MM.1S (cell line): ENCODE results near the gene EFCAB5.

Source experiments
- DNase-seq: peaks from one replicate; pipeline ENCODE4 v3.0.0-alpha.2; 2015
- H2AFZ ChIP-seq: fragments of 300-600 bp; sonication (generic); 2 replicates; pipeline ENCODE4 v1.6.0; 2016; ENCODE audit warnings: antibody characterized with exemption, low read length
- H3F3A ChIP-seq: fragments of 300-600 bp; sonication (generic); 2 replicates; pipeline ENCODE4 v1.6.1; 2016; ENCODE audit warnings: mild to moderate bottlenecking, antibody characterized with exemption, low read length, moderate library complexity, mixed read lengths; ENCODE audit not compliant: insufficient read depth
- H3K27ac ChIP-seq: fragments of 300-600 bp; sonication (generic); 2 replicates; pipeline ENCODE4 v1.5.1; 2016; ENCODE audit warnings: mild to moderate bottlenecking, low read length
- H3K27me3 ChIP-seq: fragments of 300-600 bp; sonication (generic); replicated peaks from 2 replicates; pipeline ENCODE4 v1.6.0; 2016; ENCODE audit warnings: low read length; ENCODE audit not compliant: insufficient read depth
- H3K36me3 ChIP-seq: fragments of 300-600 bp; sonication (generic); replicated peaks from 2 replicates; pipeline ENCODE4 v1.6.1; 2016; ENCODE audit warnings: mild to moderate bottlenecking, low read length, mixed read lengths; ENCODE audit not compliant: insufficient read depth
- H3K4me1 ChIP-seq: fragments of 300-600 bp; sonication (generic); 2 replicates; pipeline ENCODE4 v1.6.1; 2016; ENCODE audit warnings: low read length, mixed read lengths
- H3K4me2 ChIP-seq: fragments of 300-600 bp; sonication (generic); 2 replicates; pipeline ENCODE4 v1.6.0; 2016; ENCODE audit warnings: low read depth, low read length
- H3K4me3 ChIP-seq: fragments of 300-600 bp; sonication (generic); 2 replicates; pipeline ENCODE4 v1.5.1; 2016; ENCODE audit warnings: low read length, mixed read lengths
- H3K79me2 ChIP-seq: fragments of 300-600 bp; sonication (generic); 2 replicates; pipeline ENCODE4 v1.6.1; 2016; ENCODE audit warnings: mixed run types, low read length, mixed read lengths
- H3K9ac ChIP-seq: fragments of 300-600 bp; sonication (generic); 2 replicates; pipeline ENCODE4 v1.6.1; 2016; ENCODE audit warnings: low read length, mixed read lengths
- H3K9me2 ChIP-seq: fragments of 300-600 bp; sonication (generic); replicated peaks from 2 replicates; pipeline ENCODE4 v1.6.1; 2016; ENCODE audit warnings: mild to moderate bottlenecking, low read length, mixed read lengths; ENCODE audit not compliant: insufficient read depth
- H3K9me3 ChIP-seq: fragments of 300-600 bp; sonication (generic); replicated peaks from 2 replicates; pipeline ENCODE4 v1.6.1; 2016; ENCODE audit warnings: mild to moderate bottlenecking, low read length, mixed read lengths; ENCODE audit not compliant: insufficient read depth
- H4K20me1 ChIP-seq: fragments of 300-600 bp; sonication (generic); 2 replicates; pipeline ENCODE4 v1.6.1; 2016; ENCODE audit warnings: mild to moderate bottlenecking, low read length, moderate library complexity, mixed read lengths; ENCODE audit not compliant: insufficient read depth
- EZH2 ChIP-seq: fragments of 300-600 bp; sonication (generic); optimal IDR thresholded peaks from 2 replicates; pipeline ENCODE3; 2017; ENCODE audit warnings: low read depth, mild to moderate bottlenecking, antibody characterized with exemption, low read length, mixed read lengths
- EZH2phosphoT487 ChIP-seq: fragments of 300-600 bp; sonication (generic); IDR thresholded peaks from 2 replicates; pipeline ENCODE4 v1.6.1; 2018; ENCODE audit warnings: antibody characterized with exemption, low read length
- TF ChIP-seq, protein P1 (sequence below): fragments of 300-600 bp; sonication (generic); IDR thresholded peaks from 2 replicates; pipeline ENCODE4 v1.5.1; 2016; ENCODE audit warnings: antibody characterized with exemption, low read length, mixed read lengths

The EFCAB5 gene

DNA sequence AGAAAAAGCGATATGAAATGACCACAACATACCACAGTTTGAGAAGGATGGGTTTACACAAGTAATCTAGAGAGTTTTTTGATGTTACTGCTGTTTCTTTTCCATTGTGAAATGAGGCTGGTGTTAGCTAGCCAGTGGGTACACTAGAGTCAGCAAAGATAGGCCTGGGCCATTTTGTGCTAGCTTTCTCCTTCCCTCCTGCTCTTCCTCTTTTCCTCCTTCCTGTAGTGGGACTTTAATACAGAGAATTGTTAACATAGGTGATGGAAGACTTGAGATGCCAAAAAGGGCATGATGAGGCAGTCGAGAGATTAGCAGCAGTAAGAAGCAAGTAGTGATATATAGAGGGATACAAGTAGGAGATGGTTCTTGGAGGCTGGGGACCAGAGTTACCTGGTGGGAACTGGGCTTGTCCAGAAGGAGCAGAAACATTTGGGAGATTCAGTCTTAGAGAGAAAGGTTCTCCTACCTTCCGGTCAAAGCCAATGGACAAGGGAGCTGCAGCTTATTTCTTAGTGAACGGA is 182.9 kb downstream of the EFCAB5 start:
- Histone ChIP-seq H3K27me3 (no peaks in the 10 kb centered on the region), H3F3A (peaks cover 17% of the 10 kb centered on the region; the same call in 1 of the 2 replicates), H3K4me1 (peaks cover 5% of the 10 kb centered on the region; the same call in 1 of the 2 replicates), H3K27ac (no peak overlapping the region), H3K9me2 (no peaks in the 10 kb centered on the region), H2AFZ (no peak overlapping the region), H3K36me3 (peaks cover 9% of the 10 kb centered on the region; the same call in 1 of the 2 replicates), H3K4me3 (no peak overlapping the region), H3K4me2 (no peak overlapping the region), H3K9ac (no peak overlapping the region), H3K79me2 (peaks cover 60% of the 10 kb centered on the region), H4K20me1 (peaks cover 13% of the 10 kb centered on the region; the same call in 1 of the 2 replicates), H3K9me3 (no peaks in the 10 kb centered on the region)
- no peak for DNase-seq
- TF ChIP-seq, protein P1, sequence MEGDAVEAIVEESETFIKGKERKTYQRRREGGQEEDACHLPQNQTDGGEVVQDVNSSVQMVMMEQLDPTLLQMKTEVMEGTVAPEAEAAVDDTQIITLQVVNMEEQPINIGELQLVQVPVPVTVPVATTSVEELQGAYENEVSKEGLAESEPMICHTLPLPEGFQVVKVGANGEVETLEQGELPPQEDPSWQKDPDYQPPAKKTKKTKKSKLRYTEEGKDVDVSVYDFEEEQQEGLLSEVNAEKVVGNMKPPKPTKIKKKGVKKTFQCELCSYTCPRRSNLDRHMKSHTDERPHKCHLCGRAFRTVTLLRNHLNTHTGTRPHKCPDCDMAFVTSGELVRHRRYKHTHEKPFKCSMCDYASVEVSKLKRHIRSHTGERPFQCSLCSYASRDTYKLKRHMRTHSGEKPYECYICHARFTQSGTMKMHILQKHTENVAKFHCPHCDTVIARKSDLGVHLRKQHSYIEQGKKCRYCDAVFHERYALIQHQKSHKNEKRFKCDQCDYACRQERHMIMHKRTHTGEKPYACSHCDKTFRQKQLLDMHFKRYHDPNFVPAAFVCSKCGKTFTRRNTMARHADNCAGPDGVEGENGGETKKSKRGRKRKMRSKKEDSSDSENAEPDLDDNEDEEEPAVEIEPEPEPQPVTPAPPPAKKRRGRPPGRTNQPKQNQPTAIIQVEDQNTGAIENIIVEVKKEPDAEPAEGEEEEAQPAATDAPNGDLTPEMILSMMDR, result no peak
- TF ChIP-seq EZH2 (no peak), EZH2phosphoT487 (no peak)

DNA sequence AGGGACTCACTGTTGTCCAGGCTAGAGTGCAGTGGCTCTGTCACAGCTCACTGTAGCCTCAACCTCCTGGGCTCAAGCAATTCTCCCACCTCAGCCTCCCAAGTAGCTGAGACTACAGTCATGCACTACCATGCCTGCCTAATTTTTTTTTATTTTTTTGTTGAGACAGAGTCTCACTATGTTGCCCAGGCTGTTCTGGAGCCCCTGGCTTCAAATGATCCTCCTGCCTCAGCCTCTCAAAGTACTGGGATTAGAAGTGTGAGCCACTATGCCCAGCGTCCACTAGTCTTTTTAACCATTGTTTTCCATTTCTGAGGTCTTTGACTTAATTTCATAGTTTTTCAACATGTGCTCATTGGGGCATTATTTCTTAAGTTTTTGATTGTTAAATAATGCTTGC is 188.7 kb downstream of the EFCAB5 start:
- no peak overlapping the region for H3K4me3 ChIP-seq
- DNase-seq, result no peak
- H3K27me3 ChIP-seq, result no peaks in the 10 kb centered on the region
- H4K20me1 ChIP-seq, result peaks cover 4% of the 10 kb centered on the region; the same call in 1 of the 2 replicates
- H3K36me3 ChIP-seq, result no peaks in the 10 kb centered on the region
- H3K27ac ChIP-seq, result no peak overlapping the region
- H3K79me2 ChIP-seq, result peaks cover 30% of the 10 kb centered on the region
- H3K9me3 ChIP-seq, result no peaks in the 10 kb centered on the region
- no peaks in the 10 kb centered on the region for H3K4me1 ChIP-seq
- H3K9me2 ChIP-seq, result no peaks in the 10 kb centered on the region
- TF ChIP-seq EZH2phosphoT487, result no peak
- no peak for TF ChIP-seq EZH2
- H3F3A ChIP-seq, result no peaks in the 10 kb centered on the region
- no peak overlapping the region for H2AFZ ChIP-seq
- no peak overlapping the region for H3K4me2 ChIP-seq
- H3K9ac ChIP-seq, result no peak overlapping the region

DNA sequence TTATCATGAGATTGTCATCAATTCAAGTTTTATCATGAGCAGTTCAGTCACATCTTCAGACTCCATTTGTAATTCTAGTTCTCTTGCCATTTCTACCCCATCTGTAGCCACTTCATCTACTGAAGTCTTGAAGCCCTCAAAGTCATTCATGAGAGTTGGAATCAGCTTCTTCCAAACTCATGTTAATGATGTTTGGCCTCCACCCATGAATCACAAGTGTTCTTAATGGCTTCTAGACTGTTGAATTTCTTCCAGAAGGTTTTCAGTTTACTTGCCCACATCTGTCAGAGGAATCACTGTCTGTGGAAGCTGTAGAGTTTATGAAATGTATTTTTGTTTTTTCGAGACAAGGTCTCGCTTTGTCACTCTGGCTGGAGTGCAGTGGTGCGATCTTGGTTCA is 191.2 kb downstream of the EFCAB5 start:
- Histone ChIP-seq H3K27ac (no peak overlapping the region), H2AFZ (no peak overlapping the region), H3K27me3 (no peaks in the 10 kb centered on the region), H3K4me1 (no peaks in the 10 kb centered on the region), H3K4me3 (no peak overlapping the region), H3K9me2 (no peaks in the 10 kb centered on the region), H3K9me3 (no peaks in the 10 kb centered on the region), H4K20me1 (no peaks in the 10 kb centered on the region), H3F3A (no peaks in the 10 kb centered on the region), H3K79me2 (peaks cover 6% of the 10 kb centered on the region; the same call in 1 of the 2 replicates), H3K4me2 (no peak overlapping the region), H3K36me3 (no peaks in the 10 kb centered on the region), H3K9ac (no peak overlapping the region)
- TF ChIP-seq EZH2, result no peak
- TF ChIP-seq, protein P1, result no peak
- no peak for TF ChIP-seq EZH2phosphoT487
- no peak for DNase-seq

DNA sequence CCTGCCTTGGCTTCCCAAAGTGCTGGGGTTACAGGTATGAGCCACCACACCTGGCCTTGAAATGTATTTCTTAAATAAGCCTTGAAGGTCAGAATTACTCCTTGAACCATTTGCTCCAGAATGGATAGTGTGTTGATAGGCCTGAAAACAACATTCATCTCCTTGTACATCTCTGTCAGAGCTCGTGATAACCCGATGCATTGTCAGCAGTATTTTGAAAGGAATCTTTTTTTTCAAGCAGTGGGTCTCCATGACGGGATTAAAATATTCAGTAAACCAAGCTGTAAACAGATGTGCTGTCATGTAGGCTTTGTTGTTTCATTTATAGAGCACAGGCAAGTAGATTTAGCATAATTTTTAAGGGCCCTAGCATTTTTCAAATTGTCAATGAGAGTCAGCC is 191.8 kb downstream of the EFCAB5 start:
- Histone ChIP-seq H4K20me1 (no peaks in the 10 kb centered on the region), H3K4me2 (no peak overlapping the region), H3K36me3 (no peaks in the 10 kb centered on the region), H3K27me3 (no peaks in the 10 kb centered on the region), H3K9me3 (no peaks in the 10 kb centered on the region), H3K9ac (no peak overlapping the region), H3K4me1 (no peaks in the 10 kb centered on the region), H3K4me3 (no peak overlapping the region), H3K27ac (no peak overlapping the region), H3K9me2 (no peaks in the 10 kb centered on the region), H2AFZ (no peak overlapping the region), H3F3A (no peaks in the 10 kb centered on the region), H3K79me2 (peaks cover 11% of the 10 kb centered on the region)
- DNase-seq, result no peak
- TF ChIP-seq, protein P1, result no peak
- TF ChIP-seq EZH2 (no peak), EZH2phosphoT487 (no peak)
